Coronary artery (tissue), 2 donors: ENCODE data around the gene TRAM1L1.

Source experiments
- DNase-seq: peaks from one replicate; pipeline ENCODE4 v3.0.0-alpha.2; 2017; ENCODE audit warnings: low spot score
- H3K27ac ChIP-seq, 2 donors: fragments of 200-600 bp; sonication (generic); one replicate each; pipeline ENCODE4 v1.5.1; 2016 to 2019
- H3K4me3 ChIP-seq: fragments of 200-600 bp; sonication (generic); 2 replicates; pipeline ENCODE4 v1.5.1; 2016; ENCODE audit warnings: mild to moderate bottlenecking, moderate library complexity
- TF ChIP-seq, protein P1 (sequence below): fragments of 200-600 bp; sonication (generic); IDR thresholded peaks from one replicate; pipeline ENCODE4 v1.5.1; 2019; ENCODE audit warnings: antibody characterized with exemption

TRAM1L1 gene

DNA sequence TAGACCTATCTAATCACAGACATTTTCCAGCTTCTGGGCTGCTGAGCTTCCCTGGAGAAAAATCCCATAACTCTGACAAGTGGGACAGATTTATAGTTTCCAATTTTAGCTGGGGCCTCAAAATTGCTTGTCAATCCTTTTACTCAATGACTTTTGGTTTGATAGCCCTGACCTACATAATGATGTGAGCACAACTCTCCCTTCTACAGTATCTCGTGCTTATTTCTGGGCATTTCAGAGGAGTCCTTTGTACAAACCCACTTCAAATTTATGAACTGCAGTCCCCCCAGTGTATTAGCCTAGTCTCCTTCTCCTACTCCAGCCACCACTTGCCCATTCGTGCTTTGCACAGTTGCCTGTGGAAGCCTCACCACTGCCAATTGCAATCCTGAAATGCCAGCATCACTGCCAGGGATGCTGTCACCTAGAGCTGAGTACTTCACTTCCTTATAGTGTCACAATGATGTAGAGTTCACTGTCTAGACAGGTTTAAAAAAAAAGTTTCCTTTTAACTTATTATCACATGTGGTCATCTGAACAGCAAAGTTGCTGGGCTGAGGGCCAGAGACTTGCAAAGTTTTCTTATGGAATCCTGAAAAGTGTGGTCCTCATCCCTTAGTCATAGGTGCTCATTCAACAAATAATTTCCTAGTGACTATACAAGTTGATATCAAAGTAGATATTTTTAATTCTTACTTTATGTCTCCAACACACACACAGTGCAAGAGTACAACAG, 21.2 kb downstream of the TRAM1L1 start:
- TF ChIP-seq, protein P1, sequence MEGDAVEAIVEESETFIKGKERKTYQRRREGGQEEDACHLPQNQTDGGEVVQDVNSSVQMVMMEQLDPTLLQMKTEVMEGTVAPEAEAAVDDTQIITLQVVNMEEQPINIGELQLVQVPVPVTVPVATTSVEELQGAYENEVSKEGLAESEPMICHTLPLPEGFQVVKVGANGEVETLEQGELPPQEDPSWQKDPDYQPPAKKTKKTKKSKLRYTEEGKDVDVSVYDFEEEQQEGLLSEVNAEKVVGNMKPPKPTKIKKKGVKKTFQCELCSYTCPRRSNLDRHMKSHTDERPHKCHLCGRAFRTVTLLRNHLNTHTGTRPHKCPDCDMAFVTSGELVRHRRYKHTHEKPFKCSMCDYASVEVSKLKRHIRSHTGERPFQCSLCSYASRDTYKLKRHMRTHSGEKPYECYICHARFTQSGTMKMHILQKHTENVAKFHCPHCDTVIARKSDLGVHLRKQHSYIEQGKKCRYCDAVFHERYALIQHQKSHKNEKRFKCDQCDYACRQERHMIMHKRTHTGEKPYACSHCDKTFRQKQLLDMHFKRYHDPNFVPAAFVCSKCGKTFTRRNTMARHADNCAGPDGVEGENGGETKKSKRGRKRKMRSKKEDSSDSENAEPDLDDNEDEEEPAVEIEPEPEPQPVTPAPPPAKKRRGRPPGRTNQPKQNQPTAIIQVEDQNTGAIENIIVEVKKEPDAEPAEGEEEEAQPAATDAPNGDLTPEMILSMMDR, result no peak
- no peak for DNase-seq
- no peak overlapping the region for H3K27ac ChIP-seq
- H3K4me3 ChIP-seq, result no peak overlapping the region

GRCh38 chr4:117042962-117043361, 42.4 kb downstream of the TRAM1L1 start:
- no peak overlapping the region for H3K27ac ChIP-seq
- TF ChIP-seq, protein P1, result no peak
- no peak for DNase-seq
- no peak overlapping the region for H3K4me3 ChIP-seq
